ENCODE results near the gene UBR3. TPM values are rescaled to one million over a fixed set of nuclear protein-coding genes. Genes with fewer than 3 reads are reported as not detected.
"Not testable (repeated sequence)": the region's sequence is repeated elsewhere in the genome, so short reads cannot be mapped to it uniquely, and the experiment has no call there.

The UBR3 gene
- total and polyA plus RNA-seq, 2 of the 4 experiments (the other 2 are of a cell fraction): 10.0 to 33.9 TPM

- intact Hi-C loops (cut with micrococcal nuclease): no loop called here
- Histone ChIP-seq H3K4me1 (ENCODE audit: control insufficient read depth, insufficient read depth, low read length) (peaks cover 2% of the 10 kb centered on the region), H3K4me2 (ENCODE audit: low read depth, low read length) (no peak overlapping the region), H4K91ac (ENCODE audit: insufficient read depth, low read depth, low read length) (no peak overlapping the region), H2BK20ac (ENCODE audit: low read depth, low read length) (no peak overlapping the region), H3K18ac (ENCODE audit: low read depth, low read length) (no peak overlapping the region), H3K27ac (ENCODE audit: insufficient read depth, low read length) (no peak overlapping the region), H3K4ac (ENCODE audit: low read depth, low read length) (no peak overlapping the region), H3K9ac (ENCODE audit: low read depth, low read length) (no peak overlapping the region), H4K20me1 (ENCODE audit: insufficient read depth, low read length) (no peaks in the 10 kb centered on the region; the same call in 1 of the 2 replicates), H3K23ac (ENCODE audit: low read depth, low read length) (no peak overlapping the region), H2BK120ac (ENCODE audit: low read depth, low read length) (no peak overlapping the region), H2AK5ac (ENCODE audit: low read depth, low read length) (no peak overlapping the region), H3K9me3 (ENCODE audit: control insufficient read depth, insufficient read depth, low read length) (no peaks in the 10 kb centered on the region), H4K8ac (ENCODE audit: low read depth in 2 of 2, low read length in 2 of 2) (no peak overlapping the region), H3K56ac (ENCODE audit: extremely low read depth, insufficient read depth, low read length) (no peak overlapping the region), H3K79me1 (ENCODE audit: low read depth in 1 of 2, low read length in 2 of 2) (peaks cover 3 to 32% of the 10 kb centered on the region in 2 experiments; a peak in 2 of 4 replicates), H2AK9ac (replicated peaks; ENCODE audit: low read depth, low read length, poor library complexity) (no peak overlapping the region), H3K27me3 (ENCODE audit: control insufficient read depth, insufficient read depth, low read length) (no peaks in the 10 kb centered on the region), H3K4me3 (ENCODE audit: insufficient read depth, low read depth, low read length) (no peak overlapping the region), H3K9me1 (ENCODE audit: insufficient read depth, low read length) (0 out of 2 replicates have a peak, but pooled peaks cover 3% of the 10 kb centered on the region), H3K14ac (replicated peaks; ENCODE audit: low read depth, low read length) (no peak overlapping the region), H2AFZ (replicated peaks; ENCODE audit: low read length, poor library complexity) (no peak overlapping the region), H3K36me3 (ENCODE audit: control insufficient read depth, insufficient read depth, low read length) (peaks cover 28% of the 10 kb centered on the region), H4K5ac (ENCODE audit: low read depth, low read length) (no peak overlapping the region), H2BK15ac (ENCODE audit: low read depth, low read length) (no peak overlapping the region), H2BK5ac (ENCODE audit: low read depth, low read length, poor library complexity, severe bottlenecking) (no peak overlapping the region)
- in situ Hi-C loops (cut with MboI; ENCODE audit: low sequenced_read_pairs): loop anchor here (25.0 kb wide), 1 partner anchor 1121 kb away; the partner anchor contains the start of gene GORASP2
- no CpG with 5 or more reads among the region's 1 CpG for WGBS, 2 experiments (ENCODE audit: extremely low coverage in 2 of 2, insufficient read length in 1 of 2)
- ChIA-PET POLR2A (ENCODE audit: unreplicated experiment) (no interaction called here), CTCF (interaction anchor here (0.9 kb wide), 1 partner anchor 8 kb away, joined by 3 read pairs; the partner anchor contains the start of gene METTL5)
- ATAC-seq (ENCODE audit: low read depth): peak; percentile 80; the same call in 1 of the 2 replicates
- TF ChIP-seq FOS (IDR thresholded peaks at IDR 0.05; ENCODE audit: low read depth, low read length): 0 out of 2 replicates have a peak, but pooled peaks have one; percentile 22
- TF ChIP-seq NFE2L2 (IDR thresholded peaks at IDR 0.05; ENCODE audit: low read depth, low read length): no peak
- peak; percentile 87 for TF ChIP-seq CEBPB (IDR thresholded peaks at IDR 0.05; ENCODE audit: low read depth, low read length)
- dilution Hi-C loops (cut with HindIII; ENCODE audit: low sequenced_read_pairs, unreplicated experiment): no loop called here
- BruUV-seq (replicated peaks): no TSS peak
- peak; percentile 85 for DNase-seq
Observed at GRCh38 chr2:169815849-169816248, 11.4 kb upstream of the UBR3 start.

- POLR2A ChIA-PET (ENCODE audit: unreplicated experiment); H3K9me3 ChIP-seq (ENCODE audit: control insufficient read depth, insufficient read depth, low read length); H4K5ac ChIP-seq (ENCODE audit: low read depth, low read length); H3K27ac ChIP-seq (ENCODE audit: insufficient read depth, low read length); H2AFZ ChIP-seq (replicated peaks; ENCODE audit: low read length, poor library complexity); H3K56ac ChIP-seq (ENCODE audit: extremely low read depth, insufficient read depth, low read length); H4K8ac ChIP-seq (ENCODE audit: low read depth in 2 of 2, low read length in 2 of 2); H3K23ac ChIP-seq (ENCODE audit: low read depth, low read length); H2AK9ac ChIP-seq (replicated peaks; ENCODE audit: low read depth, low read length, poor library complexity); H3K27me3 ChIP-seq (ENCODE audit: control insufficient read depth, insufficient read depth, low read length); H2BK5ac ChIP-seq (ENCODE audit: low read depth, low read length, poor library complexity, severe bottlenecking); BruUV-seq (replicated peaks); H2BK120ac ChIP-seq (ENCODE audit: low read depth, low read length); H3K9ac ChIP-seq (ENCODE audit: low read depth, low read length); H3K4me3 ChIP-seq (ENCODE audit: insufficient read depth, low read depth, low read length); H3K9me1 ChIP-seq (ENCODE audit: insufficient read depth, low read length); dilution Hi-C loops (cut with HindIII; ENCODE audit: low sequenced_read_pairs, unreplicated experiment); intact Hi-C loops (cut with micrococcal nuclease); CTCF ChIA-PET; H4K20me1 ChIP-seq (ENCODE audit: insufficient read depth, low read length); H3K14ac ChIP-seq (replicated peaks; ENCODE audit: low read depth, low read length); H3K4me2 ChIP-seq (ENCODE audit: low read depth, low read length); H3K4me1 ChIP-seq (ENCODE audit: control insufficient read depth, insufficient read depth, low read length); ATAC-seq (ENCODE audit: low read depth); H4K91ac ChIP-seq (ENCODE audit: insufficient read depth, low read depth, low read length); H3K18ac ChIP-seq (ENCODE audit: low read depth, low read length); H2BK20ac ChIP-seq (ENCODE audit: low read depth, low read length); H2BK15ac ChIP-seq (ENCODE audit: low read depth, low read length); H2AK5ac ChIP-seq (ENCODE audit: low read depth, low read length); DNase-seq; H3K4ac ChIP-seq (ENCODE audit: low read depth, low read length): not testable (repeated sequence)
- Histone ChIP-seq H3K36me3 (ENCODE audit: control insufficient read depth, insufficient read depth, low read length) (peaks cover 22% of the 10 kb centered on the region), H3K79me1 (ENCODE audit: low read depth in 1 of 2, low read length in 2 of 2) (peaks cover 3 to 35% of the 10 kb centered on the region in 2 experiments; a peak in 2 of 4 replicates)
- in situ Hi-C loops (cut with MboI; ENCODE audit: low sequenced_read_pairs): loop anchor here (25.0 kb wide), 1 partner anchor 1120 kb away; the partner anchor contains the start of gene GORASP2
Observed at GRCh38 chr2:169816961-169817360, 10.3 kb upstream of the UBR3 start.
